Neuron (in vitro differentiated cells): Measurements from ENCODE around the gene PRR14.
"Not testable (repeated sequence)": the region's sequence is repeated elsewhere in the genome, so short reads cannot be mapped to it uniquely, and the experiment has no call there.

Experiments used
- H2AFZ ChIP-seq: one replicate; pipeline ENCODE4 v1.6.1; 2013; ENCODE audit warnings: low read depth, mild to moderate bottlenecking, inconsistent platforms, low read length, moderate library complexity
- H3K27me3 ChIP-seq: one replicate; pipeline ENCODE4 v1.6.1; 2013; ENCODE audit warnings: low read length; ENCODE audit not compliant: insufficient read depth
- H3K36me3 ChIP-seq: one replicate; pipeline ENCODE4 v1.6.1; 2013; ENCODE audit warnings: low read length; ENCODE audit not compliant: insufficient read depth
- H3K4me1 ChIP-seq: one replicate; pipeline ENCODE4 v1.6.1; 2013; ENCODE audit warnings: low read length; ENCODE audit not compliant: insufficient read depth
- H3K4me3 ChIP-seq: 2 replicates; pipeline ENCODE4 v1.5.1; 2013; ENCODE audit warnings: mild to moderate bottlenecking, low read length, moderate library complexity
- H3K9me3 ChIP-seq: one replicate; pipeline ENCODE4 v1.6.1; 2013; ENCODE audit warnings: low read length

The PRR14 gene

GRCh38 chr16:30669026-30669902 is 18.5 kb downstream of the PRR14 start:
- Histone ChIP-seq H3K9me3 (no peaks in the 10 kb centered on the region), H3K27me3 (no peaks in the 10 kb centered on the region), H3K4me1 (no peaks in the 10 kb centered on the region), H3K36me3 (peaks cover 59% of the 10 kb centered on the region), H3K4me3 (no peak overlapping the region), H2AFZ (no peak overlapping the region)

- Histone ChIP-seq H3K4me1 (no peaks in the 10 kb centered on the region), H3K27me3 (no peaks in the 10 kb centered on the region), H2AFZ (no peak overlapping the region), H3K4me3 (no peak overlapping the region), H3K36me3 (peaks cover 51% of the 10 kb centered on the region), H3K9me3 (no peaks in the 10 kb centered on the region)
Observed at GRCh38 chr16:30669903-30670824, 19.4 kb downstream of the PRR14 start.

GRCh38 chr16:30675143-30675542 is 24.4 kb downstream of the PRR14 start:
- Histone ChIP-seq H2AFZ (no peak overlapping the region), H3K9me3 (no peaks in the 10 kb centered on the region), H3K36me3 (peaks cover 8% of the 10 kb centered on the region), H3K4me1 (peaks cover 8% of the 10 kb centered on the region), H3K4me3 (no peak overlapping the region), H3K27me3 (no peaks in the 10 kb centered on the region)

- H3K36me3 ChIP-seq = no peaks in the 10 kb centered on the region
- H3K4me1 ChIP-seq = peaks cover 8% of the 10 kb centered on the region
- no peaks in the 10 kb centered on the region for H3K9me3 ChIP-seq
- no peak overlapping the region for H3K4me3 ChIP-seq
- H3K27me3 ChIP-seq = no peaks in the 10 kb centered on the region
- peak overlapping the region; percentile 3 for H2AFZ ChIP-seq
Observed at GRCh38 chr16:30677931-30678585, 27.3 kb downstream of the PRR14 start.

- Histone ChIP-seq H3K27me3 (no peaks in the 10 kb centered on the region), H3K36me3 (no peaks in the 10 kb centered on the region), H3K9me3 (no peaks in the 10 kb centered on the region), H3K4me1 (peaks cover 8% of the 10 kb centered on the region), H3K4me3 (no peak overlapping the region), H2AFZ (peak overlapping the region; percentile 3)
Observed at GRCh38 chr16:30678586-30678970, 27.8 kb downstream of the PRR14 start.

- H2AFZ ChIP-seq = no peak overlapping the region
- no peaks in the 10 kb centered on the region for H3K9me3 ChIP-seq
- H3K36me3 ChIP-seq = no peaks in the 10 kb centered on the region
- H3K27me3 ChIP-seq = no peaks in the 10 kb centered on the region
- peaks cover 8% of the 10 kb centered on the region for H3K4me1 ChIP-seq
- H3K4me3 ChIP-seq = no peak overlapping the region
Observed at GRCh38 chr16:30680326-30680725, 29.6 kb downstream of the PRR14 start.

GRCh38 chr16:30688701-30689100 is 37.9 kb downstream of the PRR14 start:
- H2AFZ ChIP-seq = no peak overlapping the region
- H3K4me1 ChIP-seq = no peaks in the 10 kb centered on the region
- no peaks in the 10 kb centered on the region for H3K36me3 ChIP-seq
- H3K9me3 ChIP-seq = no peaks in the 10 kb centered on the region
- no peaks in the 10 kb centered on the region for H3K27me3 ChIP-seq
- no peak overlapping the region for H3K4me3 ChIP-seq

- Histone ChIP-seq H3K9me3 (no peaks in the 10 kb centered on the region), H3K4me3 (no peak overlapping the region), H3K4me1 (no peaks in the 10 kb centered on the region), H2AFZ (no peak overlapping the region), H3K27me3 (no peaks in the 10 kb centered on the region), H3K36me3 (no peaks in the 10 kb centered on the region)
Observed at GRCh38 chr16:30691907-30692306, 41.1 kb downstream of the PRR14 start.

GRCh38 chr16:30692396-30693064 is 41.8 kb downstream of the PRR14 start:
- Histone ChIP-seq H3K27me3 (no peaks in the 10 kb centered on the region), H3K9me3 (no peaks in the 10 kb centered on the region), H2AFZ (no peak overlapping the region), H3K4me3 (no peak overlapping the region), H3K36me3 (no peaks in the 10 kb centered on the region), H3K4me1 (peaks cover 3% of the 10 kb centered on the region)

GRCh38 chr16:30694926-30695693 is 44.4 kb downstream of the PRR14 start:
- Histone ChIP-seq H3K9me3 (no peaks in the 10 kb centered on the region), H2AFZ (no peak overlapping the region), H3K4me3 (no peak overlapping the region), H3K27me3 (no peaks in the 10 kb centered on the region), H3K4me1 (peaks cover 14% of the 10 kb centered on the region), H3K36me3 (peaks cover 4% of the 10 kb centered on the region)

- peaks cover 18% of the 10 kb centered on the region for H3K36me3 ChIP-seq
- H3K4me1 ChIP-seq = peaks cover 15% of the 10 kb centered on the region
- H3K9me3 ChIP-seq, H2AFZ ChIP-seq, H3K27me3 ChIP-seq, H3K4me3 ChIP-seq: not testable (repeated sequence)
Observed at GRCh38 chr16:30696646-30697045, 45.9 kb downstream of the PRR14 start.
